Measurements from ENCODE around the gene CAB39L. TPM values are rescaled to one million over a fixed set of nuclear protein-coding genes. Genes with fewer than 3 reads are reported as not detected.

Gene CAB39L
- total RNA-seq, 4 donors from 2014 or later = 75.4 to 119 (median 81.8) TPM

- Histone ChIP-seq H3K4me1 (peaks cover 4 to 22% (median 19%) of the 10 kb centered on the region in 4 donors), H3K27ac (replicated peaks in 1 of 4) (peak overlapping the region in 1 of 4 donors; percentile 5), H3K36me3 (peaks cover 5 to 28% (median 9%) of the 10 kb centered on the region in 4 donors), H3K4me3 (no peak overlapping the region), H3K9me3 (no peaks in the 10 kb centered on the region), H3K27me3 (no peaks in the 10 kb centered on the region)
- no peak for DNase-seq (ENCODE audit: extremely low spot score)
- intact Hi-C loops (cut with DNase I) = loop anchor here (5.0 kb wide), 1 partner anchor 32 kb away; no protein-coding TSS in a partner anchor
- TF ChIP-seq CTCF (IDR thresholded peaks at IDR 0.05) (no peak), EP300 (IDR thresholded peaks at IDR 0.05) (no peak), POLR2A (IDR thresholded peaks at IDR 0.05; ENCODE audit: low read depth) (no peak), POLR2AphosphoS5 (IDR thresholded peaks at IDR 0.05) (no peak)
- WGBS = 92% methylated on average over 2 of the region's 2 CpGs
Observed at GRCh38 chr13:49319951-49320350, 123.9 kb downstream of the CAB39L start.

- Histone ChIP-seq H3K4me3 (no peak overlapping the region), H3K9me3 (no peaks in the 10 kb centered on the region), H3K4me1 (peaks cover 7 to 26% (median 23%) of the 10 kb centered on the region in 4 donors), H3K27me3 (no peaks in the 10 kb centered on the region), H3K27ac (replicated peaks in 1 of 4) (peak overlapping the region in 2 of 4 donors; percentile 5 to 15), H3K36me3 (peaks cover 5 to 28% (median 9%) of the 10 kb centered on the region in 4 donors)
- intact Hi-C loops (cut with DNase I) = loop anchor here (5.0 kb wide), 1 partner anchor 33 kb away; no protein-coding TSS in a partner anchor
- TF ChIP-seq POLR2AphosphoS5 (IDR thresholded peaks at IDR 0.05) (no peak), CTCF (IDR thresholded peaks at IDR 0.05) (no peak), POLR2A (IDR thresholded peaks at IDR 0.05; ENCODE audit: low read depth) (no peak), EP300 (IDR thresholded peaks at IDR 0.05) (no peak)
- DNase-seq (ENCODE audit: extremely low spot score) = no peak
Observed at GRCh38 chr13:49319551-49319950, 124.3 kb downstream of the CAB39L start.

- intact Hi-C loops (cut with DNase I) = loop anchor here (5.0 kb wide), 1 partner anchor 36 kb away; no protein-coding TSS in a partner anchor
- H3K27me3 ChIP-seq = no peaks in the 10 kb centered on the region
- peak overlapping the region in 1 of 4 donors; percentile 73 for H3K27ac ChIP-seq (replicated peaks in 1 of 4)
- TF ChIP-seq POLR2AphosphoS5 (IDR thresholded peaks at IDR 0.05) (no peak), EP300 (IDR thresholded peaks at IDR 0.05) (no peak), POLR2A (IDR thresholded peaks at IDR 0.05; ENCODE audit: low read depth) (no peak), CTCF (IDR thresholded peaks at IDR 0.05) (no peak)
- H3K9me3 ChIP-seq = no peaks in the 10 kb centered on the region
- H3K4me1 ChIP-seq = peaks cover 17 to 46% (median 42%) of the 10 kb centered on the region in 4 donors
- DNase-seq (ENCODE audit: extremely low spot score) = no peak
- H3K4me3 ChIP-seq = no peak overlapping the region
- H3K36me3 ChIP-seq = peaks cover 3 to 19% (median 5%) of the 10 kb centered on the region in 4 donors
- 97% methylated on average over 5 of the region's 5 CpGs for WGBS
Observed at GRCh38 chr13:49315756-49316482, 127.9 kb downstream of the CAB39L start.

- WGBS = 100% methylated on average over 3 of the region's 3 CpGs
- H3K9me3 ChIP-seq = no peaks in the 10 kb centered on the region
- peaks cover 17 to 48% (median 43%) of the 10 kb centered on the region in 4 donors for H3K4me1 ChIP-seq
- peak overlapping the region; percentile 73 to 82 (median 80) for H3K27ac ChIP-seq (replicated peaks in 1 of 4)
- H3K36me3 ChIP-seq = peaks cover 9 to 27% (median 13%) of the 10 kb centered on the region in 4 donors
- intact Hi-C loops (cut with DNase I) = loop anchor here (5.0 kb wide), 1 partner anchor 37 kb away; no protein-coding TSS in a partner anchor
- H3K4me3 ChIP-seq = no peak overlapping the region
- no peaks in the 10 kb centered on the region for H3K27me3 ChIP-seq
- TF ChIP-seq POLR2AphosphoS5 (IDR thresholded peaks at IDR 0.05) (no peak), POLR2A (IDR thresholded peaks at IDR 0.05; ENCODE audit: low read depth) (no peak), CTCF (IDR thresholded peaks at IDR 0.05) (no peak), EP300 (IDR thresholded peaks at IDR 0.05) (no peak)
- DNase-seq (ENCODE audit: extremely low spot score) = peak; percentile 72
Observed at GRCh38 chr13:49315036-49315565, 128.8 kb downstream of the CAB39L start.
